H9 (cell line): Measurements from ENCODE around the gene TIPIN. TPM values are rescaled to one million over a fixed set of nuclear protein-coding genes. Genes with fewer than 3 reads are reported as not detected.

Experiments
- DNase-seq: peaks from one replicate; pipeline ENCODE4 v3.0.0-alpha.2; 2017
- H2AFZ ChIP-seq: one replicate; pipeline ENCODE4 v1.6.1; 2013; ENCODE audit warnings: mild to moderate bottlenecking, low read length, control low read depth, moderate library complexity
- H2AK5ac ChIP-seq: 2 replicates; pipeline ENCODE4 v1.6.1; 2013; ENCODE audit warnings: low read length, control low read depth, mixed read lengths; ENCODE audit not compliant: insufficient read length
- H2BK120ac ChIP-seq: one replicate; pipeline ENCODE4 v1.6.1; 2013; ENCODE audit warnings: low read depth, mild to moderate bottlenecking, low read length, control low read depth, inconsistent platforms; ENCODE audit not compliant: poor library complexity, severe bottlenecking
- H2BK12ac ChIP-seq: 2 replicates; pipeline ENCODE4 v1.6.1; 2013; ENCODE audit warnings: low read length, control low read depth, mixed read lengths, low read depth; ENCODE audit not compliant: insufficient read length
- H2BK15ac ChIP-seq: 2 replicates; pipeline ENCODE4 v1.6.1; 2013; ENCODE audit warnings: low read depth, low read length, control low read depth
- H2BK20ac ChIP-seq: one replicate; pipeline ENCODE4 v1.6.1; 2013; ENCODE audit warnings: low read depth, mild to moderate bottlenecking, low read length, control low read depth, inconsistent platforms; ENCODE audit not compliant: poor library complexity, severe bottlenecking
- H2BK5ac ChIP-seq: 2 replicates; pipeline ENCODE4 v1.6.1; 2013; ENCODE audit warnings: low read length, control low read depth, mixed read lengths; ENCODE audit not compliant: insufficient read length
- H3K14ac ChIP-seq: 2 replicates; pipeline ENCODE4 v1.6.1; 2013; ENCODE audit warnings: low read length, control low read depth; ENCODE audit not compliant: insufficient read depth
- H3K18ac ChIP-seq: 2 replicates; pipeline ENCODE4 v1.6.1; 2013; ENCODE audit warnings: low read depth, mild to moderate bottlenecking, mixed read lengths, low read length, control low read depth; ENCODE audit not compliant: insufficient read length
- H3K23ac ChIP-seq: 2 replicates; pipeline ENCODE4 v1.6.1; 2013; ENCODE audit warnings: low read length, control low read depth, mixed read lengths, low read depth; ENCODE audit not compliant: insufficient read length
- H3K23me2 ChIP-seq: 2 replicates; pipeline ENCODE4 v1.6.1; 2013; ENCODE audit warnings: low read depth, mild to moderate bottlenecking, mixed read lengths, low read length, control low read depth; ENCODE audit not compliant: insufficient read length, poor library complexity, severe bottlenecking
- H3K27ac ChIP-seq: 2 replicates; pipeline ENCODE4 v1.5.1; 2013; ENCODE audit warnings: low read length, control low read depth, mixed read lengths, low read depth; ENCODE audit not compliant: insufficient read length
- H3K27me3 ChIP-seq: 2 replicates; pipeline ENCODE4 v1.6.1; 2013; ENCODE audit warnings: low read length, control low read depth, inconsistent platforms; ENCODE audit not compliant: insufficient read depth
- H3K4ac ChIP-seq: 2 replicates; pipeline ENCODE4 v1.6.1; 2013; ENCODE audit warnings: low read depth, mild to moderate bottlenecking, control low read depth, inconsistent platforms, low read length, moderate library complexity
- H3K4me1 ChIP-seq: 2 replicates; pipeline ENCODE4 v1.6.1; 2013; ENCODE audit warnings: low read length, control low read depth, inconsistent platforms; ENCODE audit not compliant: insufficient read depth
- H3K4me2 ChIP-seq: 2 replicates; pipeline ENCODE4 v1.6.1; 2013; ENCODE audit warnings: low read length, control low read depth, mixed read lengths; ENCODE audit not compliant: insufficient read length, insufficient read depth
- H3K56ac ChIP-seq: 2 replicates; pipeline ENCODE4 v1.6.1; 2013; ENCODE audit warnings: low read depth, mild to moderate bottlenecking, mixed read lengths, low read length, control low read depth; ENCODE audit not compliant: insufficient read length
- H3K79me1 ChIP-seq: 2 replicates; pipeline ENCODE4 v1.6.1; 2013; ENCODE audit warnings: low read depth, mild to moderate bottlenecking, moderate library complexity, low read length, control low read depth, inconsistent platforms; ENCODE audit not compliant: insufficient read depth, poor library complexity, severe bottlenecking
- H3K79me2 ChIP-seq: 2 replicates; pipeline ENCODE4 v1.6.1; 2013; ENCODE audit warnings: low read length, control low read depth, inconsistent platforms; ENCODE audit not compliant: insufficient read depth
- H3K9ac ChIP-seq: 2 replicates; pipeline ENCODE4 v1.6.1; 2013; ENCODE audit warnings: low read length, control low read depth, mixed read lengths; ENCODE audit not compliant: insufficient read length; ENCODE audit errors: extremely low read depth
- H3K9me3 ChIP-seq: one replicate; pipeline ENCODE4 v1.6.1; 2013; ENCODE audit warnings: low read depth, low read length, inconsistent platforms; ENCODE audit not compliant: control insufficient read depth
- H3T11ph ChIP-seq: one replicate; pipeline ENCODE4 v1.6.1; 2013; ENCODE audit warnings: mild to moderate bottlenecking, low read length, control low read depth, inconsistent platforms
- H4K20me1 ChIP-seq: one replicate; pipeline ENCODE4 v1.6.1; 2013; ENCODE audit not compliant: control insufficient read depth, insufficient read length, insufficient read depth
- H4K5ac ChIP-seq: 2 replicates; pipeline ENCODE4 v1.6.1; 2013; ENCODE audit warnings: low read depth, mild to moderate bottlenecking, mixed read lengths, low read length, control low read depth; ENCODE audit not compliant: insufficient read length
- H4K8ac ChIP-seq: replicated peaks from 2 replicates; pipeline ENCODE4 v1.6.1; 2013; ENCODE audit warnings: low read length, control low read depth, mixed read lengths, low read depth; ENCODE audit not compliant: insufficient read length
- H4K91ac ChIP-seq: 2 replicates; pipeline ENCODE4 v1.6.1; 2013; ENCODE audit warnings: low read depth, mild to moderate bottlenecking, moderate library complexity, mixed read lengths, low read length, control low read depth; ENCODE audit not compliant: insufficient read length
- H3K27ac Mint-ChIP-seq, 3 experiments: 2 replicates in 2 of 3; 3 replicates in 1 of 3; pipeline ENCODE4 v1.8.0; 2020 to 2021; ENCODE audit warnings: mixed read lengths in 3 of 3, mild to moderate bottlenecking in 1 of 3, moderate library complexity in 1 of 3
- H3K27me3 Mint-ChIP-seq: 2 replicates; pipeline ENCODE4 v1.8.0; 2021; ENCODE audit warnings: low read depth, mild to moderate bottlenecking, moderate library complexity, mixed read lengths
- H3K36me3 Mint-ChIP-seq, 3 experiments: 2 replicates in 2 of 3; 3 replicates in 1 of 3; pipeline ENCODE4 v1.8.0; 2020 to 2021; ENCODE audit warnings: low read depth in 3 of 3, mixed read lengths in 3 of 3; ENCODE audit not compliant: insufficient read depth in 1 of 3
- H3K4me1 Mint-ChIP-seq, 2 experiments: 2 replicates each; pipeline ENCODE4 v1.8.0; 2020; ENCODE audit warnings: mixed read lengths in 2 of 2
- H3K4me3 Mint-ChIP-seq, 2 experiments: 2 replicates in 1 of 2; 3 replicates in 1 of 2; pipeline ENCODE4 v1.8.0; 2020 to 2021; ENCODE audit warnings: mild to moderate bottlenecking in 2 of 2, mixed read lengths in 2 of 2, moderate library complexity in 1 of 2
- H3K9me3 Mint-ChIP-seq, 2 experiments: 2 replicates in 1 of 2; 3 replicates in 1 of 2; pipeline ENCODE4 v1.8.0; 2020; ENCODE audit warnings: mild to moderate bottlenecking in 2 of 2, mixed read lengths in 2 of 2, moderate library complexity in 1 of 2
- WGBS: extraction: QIAGEN DNeasy Blood & Tissue Kit; methylation state at CpG from one replicate; pipeline ENCODE4 v1.1.7; 2013; ENCODE audit warnings: missing lambda C conversion rate, low lambda C conversion rate, mixed read lengths; ENCODE audit not compliant: insufficient read length; ENCODE audit errors: extremely low coverage; 5-methylcytosine and 5-hydroxymethylcytosine counted together
- total RNA-seq: library from RNA; stranded (reverse); gene quantifications from 2 replicates; pipeline ENCODE4 v1.2.1, GENCODE V29; 2021
- TF ChIP-seq, protein P1 (sequence below): fragments of 200-600 bp; sonication (generic); conservative IDR thresholded peaks from 3 replicates; pipeline ENCODE4 v1.8.0; 2021; ENCODE audit warnings: antibody characterized with exemption, mild to moderate bottlenecking

TIPIN gene
- total RNA-seq, 1 experiment from 2014 or later = 26.9 TPM

- H3K9me3 ChIP-seq = no peaks in the 10 kb centered on the region
- TF ChIP-seq, protein P1, sequence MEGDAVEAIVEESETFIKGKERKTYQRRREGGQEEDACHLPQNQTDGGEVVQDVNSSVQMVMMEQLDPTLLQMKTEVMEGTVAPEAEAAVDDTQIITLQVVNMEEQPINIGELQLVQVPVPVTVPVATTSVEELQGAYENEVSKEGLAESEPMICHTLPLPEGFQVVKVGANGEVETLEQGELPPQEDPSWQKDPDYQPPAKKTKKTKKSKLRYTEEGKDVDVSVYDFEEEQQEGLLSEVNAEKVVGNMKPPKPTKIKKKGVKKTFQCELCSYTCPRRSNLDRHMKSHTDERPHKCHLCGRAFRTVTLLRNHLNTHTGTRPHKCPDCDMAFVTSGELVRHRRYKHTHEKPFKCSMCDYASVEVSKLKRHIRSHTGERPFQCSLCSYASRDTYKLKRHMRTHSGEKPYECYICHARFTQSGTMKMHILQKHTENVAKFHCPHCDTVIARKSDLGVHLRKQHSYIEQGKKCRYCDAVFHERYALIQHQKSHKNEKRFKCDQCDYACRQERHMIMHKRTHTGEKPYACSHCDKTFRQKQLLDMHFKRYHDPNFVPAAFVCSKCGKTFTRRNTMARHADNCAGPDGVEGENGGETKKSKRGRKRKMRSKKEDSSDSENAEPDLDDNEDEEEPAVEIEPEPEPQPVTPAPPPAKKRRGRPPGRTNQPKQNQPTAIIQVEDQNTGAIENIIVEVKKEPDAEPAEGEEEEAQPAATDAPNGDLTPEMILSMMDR = no peak
- no peaks in the 10 kb centered on the region for H3K27me3 ChIP-seq
- no peak overlapping the region for H3K56ac ChIP-seq
- no peak overlapping the region for H4K5ac ChIP-seq
- H2BK120ac ChIP-seq = no peak overlapping the region
- H4K20me1 ChIP-seq = no peaks in the 10 kb centered on the region
- H3K27ac ChIP-seq = no peak overlapping the region
- no peaks in the 10 kb centered on the region for H3K23me2 ChIP-seq
- H4K91ac ChIP-seq = no peak overlapping the region
- H2AK5ac ChIP-seq = no peak overlapping the region
- no peaks in the 10 kb centered on the region for H3K4me1 ChIP-seq
- no peak overlapping the region for H4K8ac ChIP-seq
- H3K23ac ChIP-seq = no peak overlapping the region
- H2BK15ac ChIP-seq = no peak overlapping the region
- H3T11ph ChIP-seq = no peak overlapping the region
- no peak overlapping the region for H3K4me2 ChIP-seq
- H2BK12ac ChIP-seq = no peak overlapping the region
- no peak for DNase-seq
- H3K9ac ChIP-seq = no peak overlapping the region
- H3K18ac ChIP-seq = no peak overlapping the region
- no peak overlapping the region for H2AFZ ChIP-seq
- peaks cover 25 to 73% (median 62%) of the 10 kb centered on the region in 3 experiments; a peak in 6 of 7 replicates for H3K36me3 Mint-ChIP-seq
- no CpG with 5 or more reads among the region's 14 CpGs for WGBS
- H3K14ac ChIP-seq = no peak overlapping the region
- no peak overlapping the region for H3K4me3 Mint-ChIP-seq
- no peak overlapping the region for H2BK5ac ChIP-seq
- H3K27ac Mint-ChIP-seq = no peak overlapping the region; a peak in 1 of 7 replicates
- H3K4me1 Mint-ChIP-seq = 0 out of 4 replicates have a peak, but pooled peaks cover 0 to under 1% of the 10 kb centered on the region in 2 experiments
- no peaks in the 10 kb centered on the region for H3K9me3 Mint-ChIP-seq
- no peak overlapping the region for H3K4ac ChIP-seq
- no peaks in the 10 kb centered on the region for H3K79me1 ChIP-seq
- no peaks in the 10 kb centered on the region for H3K27me3 Mint-ChIP-seq
- H2BK20ac ChIP-seq = no peak overlapping the region
- no peaks in the 10 kb centered on the region for H3K79me2 ChIP-seq
Observed at GRCh38 chr15:66328771-66329170, 27.7 kb downstream of the TIPIN start.
